ENCODE results near the gene MAP3K3. TPM values are rescaled to one million over a fixed set of nuclear protein-coding genes. Genes with fewer than 3 reads are reported as not detected.

MAP3K3 gene
- total RNA-seq, 3 donors from 2014 or later (not counting 1 experiment from before 2014, with no cell fraction given): 82.0 to 89.2 (median 88.5) TPM

- H3K27me3 Mint-ChIP-seq (ENCODE audit: low read depth in 2 of 2): no peaks in the 10 kb centered on the region
- no peak overlapping the region for H3K4me3 ChIP-seq (ENCODE audit: low read length)
- H3K27ac ChIP-seq (ENCODE audit: low read length): no peak overlapping the region
- no peak overlapping the region for H3K4me3 Mint-ChIP-seq
- peaks cover 26% of the 10 kb centered on the region for H3K36me3 ChIP-seq (ENCODE audit: control insufficient read depth, insufficient read depth, low read length)
- DNase-seq (no peak), ATAC-seq (no peak)
- H3K4me1 Mint-ChIP-seq: peaks cover 11 to 27% of the 10 kb centered on the region in 2 donors
- intact Hi-C loops (cut with micrococcal nuclease): no loop called here
- H3K9me3 ChIP-seq (ENCODE audit: control insufficient read depth, insufficient read depth, low read length): no peaks in the 10 kb centered on the region
- no peak overlapping the region for H3K27ac Mint-ChIP-seq
- no peak for TF ChIP-seq CTCF (IDR thresholded peaks at IDR 0.05)
- H3K27me3 ChIP-seq (ENCODE audit: control insufficient read depth, insufficient read depth, low read length): no peaks in the 10 kb centered on the region
- peaks cover 20% of the 10 kb centered on the region for H3K4me1 ChIP-seq (ENCODE audit: control insufficient read depth, insufficient read depth, low read length)
- H3K9me3 Mint-ChIP-seq: no peaks in the 10 kb centered on the region
- 67% methylated on average over 1 of the region's 1 CpG for WGBS (ENCODE audit: insufficient coverage)
- no peaks in the 10 kb centered on the region for H3K36me3 Mint-ChIP-seq
Measured at GRCh38 chr17:63646488-63646806, 24.2 kb downstream of the MAP3K3 start.

- H3K9me3 Mint-ChIP-seq: no peaks in the 10 kb centered on the region
- Histone ChIP-seq H3K36me3 (ENCODE audit: control insufficient read depth, insufficient read depth, low read length) (peaks cover 29% of the 10 kb centered on the region), H3K27ac (ENCODE audit: low read length) (peak overlapping the region; percentile 8), H3K9me3 (ENCODE audit: control insufficient read depth, insufficient read depth, low read length) (no peaks in the 10 kb centered on the region), H3K27me3 (ENCODE audit: control insufficient read depth, insufficient read depth, low read length) (no peaks in the 10 kb centered on the region), H3K4me1 (ENCODE audit: control insufficient read depth, insufficient read depth, low read length) (peaks cover 20% of the 10 kb centered on the region), H3K4me3 (ENCODE audit: low read length) (no peak overlapping the region)
- DNase-seq (no peak), ATAC-seq (no peak)
- no peaks in the 10 kb centered on the region for H3K36me3 Mint-ChIP-seq
- H3K27ac Mint-ChIP-seq: no peak overlapping the region
- intact Hi-C loops (cut with micrococcal nuclease): no loop called here
- TF ChIP-seq CTCF (IDR thresholded peaks at IDR 0.05): no peak
- no peaks in the 10 kb centered on the region for H3K27me3 Mint-ChIP-seq (ENCODE audit: low read depth in 2 of 2)
- 94% methylated on average over 4 of the region's 4 CpGs for WGBS (ENCODE audit: insufficient coverage)
- H3K4me3 Mint-ChIP-seq: no peak overlapping the region
- peaks cover 11 to 21% of the 10 kb centered on the region in 2 donors for H3K4me1 Mint-ChIP-seq
Measured at GRCh38 chr17:63647065-63647725, 25.0 kb downstream of the MAP3K3 start.

GRCh38 chr17:63647936-63648335 lies 25.7 kb downstream of the MAP3K3 start:
- Histone ChIP-seq H3K27me3 (ENCODE audit: control insufficient read depth, insufficient read depth, low read length) (no peaks in the 10 kb centered on the region), H3K4me1 (ENCODE audit: control insufficient read depth, insufficient read depth, low read length) (peaks cover 16% of the 10 kb centered on the region), H3K27ac (ENCODE audit: low read length) (no peak overlapping the region), H3K4me3 (ENCODE audit: low read length) (no peak overlapping the region), H3K36me3 (ENCODE audit: control insufficient read depth, insufficient read depth, low read length) (peaks cover 35% of the 10 kb centered on the region), H3K9me3 (ENCODE audit: control insufficient read depth, insufficient read depth, low read length) (no peaks in the 10 kb centered on the region)
- no peaks in the 10 kb centered on the region for H3K9me3 Mint-ChIP-seq
- no peak for TF ChIP-seq CTCF (IDR thresholded peaks at IDR 0.05)
- no peak overlapping the region for H3K27ac Mint-ChIP-seq
- H3K4me1 Mint-ChIP-seq: peaks cover 11 to 21% of the 10 kb centered on the region in 2 donors
- DNase-seq (no peak), ATAC-seq (no peak)
- H3K27me3 Mint-ChIP-seq (ENCODE audit: low read depth in 2 of 2): no peaks in the 10 kb centered on the region
- intact Hi-C loops (cut with micrococcal nuclease): no loop called here
- H3K36me3 Mint-ChIP-seq: peaks cover 3% of the 10 kb centered on the region
- no peak overlapping the region for H3K4me3 Mint-ChIP-seq

- Mint-ChIP-seq H3K27ac (no peak overlapping the region), H3K9me3 (no peaks in the 10 kb centered on the region), H3K4me1 (peaks cover 11 to 21% of the 10 kb centered on the region in 2 donors), H3K4me3 (no peak overlapping the region), H3K36me3 (peaks cover 8% of the 10 kb centered on the region), H3K27me3 (ENCODE audit: low read depth in 2 of 2) (no peaks in the 10 kb centered on the region)
- Histone ChIP-seq H3K9me3 (ENCODE audit: control insufficient read depth, insufficient read depth, low read length) (no peaks in the 10 kb centered on the region), H3K27ac (ENCODE audit: low read length) (no peak overlapping the region), H3K36me3 (ENCODE audit: control insufficient read depth, insufficient read depth, low read length) (peaks cover 50% of the 10 kb centered on the region), H3K4me3 (ENCODE audit: low read length) (no peak overlapping the region), H3K27me3 (ENCODE audit: control insufficient read depth, insufficient read depth, low read length) (no peaks in the 10 kb centered on the region), H3K4me1 (ENCODE audit: control insufficient read depth, insufficient read depth, low read length) (peaks cover 16% of the 10 kb centered on the region)
- DNase-seq (no peak), ATAC-seq (no peak)
- TF ChIP-seq CTCF (IDR thresholded peaks at IDR 0.05): no peak
- no CpG with 5 or more reads among the region's 1 CpG for WGBS (ENCODE audit: insufficient coverage)
- intact Hi-C loops (cut with micrococcal nuclease): no loop called here
Measured at GRCh38 chr17:63649813-63650212, 27.6 kb downstream of the MAP3K3 start.
